ENCODE results near the gene MT1HL1. TPM values are rescaled to one million over a fixed set of nuclear protein-coding genes. Genes with fewer than 3 reads are reported as not detected.
"Not testable (repeated sequence)": the region's sequence is repeated elsewhere in the genome, so short reads cannot be mapped to it uniquely, and the experiment has no call there.

The MT1HL1 gene
- total and polyA plus RNA-seq, 2 experiments from 2014 or later: not detected

GRCh38 chr1:236978740-236979139 lies 25.5 kb downstream of the MT1HL1 start:
- no peak overlapping the region for H3K27ac ChIP-seq
- H3K27me3 ChIP-seq: no peaks in the 10 kb centered on the region
- no peak for DNase-seq (ENCODE audit: low read depth in 1 of 2, low spot score in 1 of 2)
- H3K9me3 ChIP-seq (ENCODE audit: low read depth): no peaks in the 10 kb centered on the region
- peaks cover 38% of the 10 kb centered on the region for H3K4me1 ChIP-seq (ENCODE audit: low read depth)
- H3K4me3 ChIP-seq: no peak overlapping the region
- H3K36me3 ChIP-seq: no peaks in the 10 kb centered on the region
- no peak for TF ChIP-seq CTCF (IDR thresholded peaks at IDR 0.05; ENCODE audit: low read depth, low read length)

- H3K4me1 ChIP-seq (ENCODE audit: low read depth): peaks cover 21% of the 10 kb centered on the region
- no peak overlapping the region for H3K27ac ChIP-seq
- H3K36me3 ChIP-seq: no peaks in the 10 kb centered on the region
- no peak overlapping the region for H3K4me3 ChIP-seq
- DNase-seq (ENCODE audit: low read depth in 1 of 2, low spot score in 1 of 2): peak in 1 of 2 donors; percentile 54
- TF ChIP-seq CTCF (IDR thresholded peaks at IDR 0.05; ENCODE audit: low read depth, low read length): no peak
- H3K9me3 ChIP-seq (ENCODE audit: low read depth): no peaks in the 10 kb centered on the region
- H3K27me3 ChIP-seq: no peaks in the 10 kb centered on the region
Measured at GRCh38 chr1:236975461-236975860, 28.8 kb downstream of the MT1HL1 start.

- H3K36me3 ChIP-seq; H3K27me3 ChIP-seq; DNase-seq (ENCODE audit: low read depth in 1 of 2, low spot score in 1 of 2); H3K4me3 ChIP-seq; H3K27ac ChIP-seq; H3K9me3 ChIP-seq (ENCODE audit: low read depth): not testable (repeated sequence)
- H3K4me1 ChIP-seq (ENCODE audit: low read depth): peaks cover 15% of the 10 kb centered on the region
Measured at GRCh38 chr1:236974025-236974424, 30.2 kb downstream of the MT1HL1 start.

- Histone ChIP-seq H3K4me3 (no peak overlapping the region), H3K36me3 (no peaks in the 10 kb centered on the region), H3K27ac (no peak overlapping the region), H3K9me3 (ENCODE audit: low read depth) (no peaks in the 10 kb centered on the region), H3K4me1 (ENCODE audit: low read depth) (no peaks in the 10 kb centered on the region), H3K27me3 (no peaks in the 10 kb centered on the region)
- TF ChIP-seq CTCF (IDR thresholded peaks at IDR 0.05; ENCODE audit: low read depth, low read length): no peak
- DNase-seq (ENCODE audit: low read depth in 1 of 2, low spot score in 1 of 2): no peak
Measured at GRCh38 chr1:236966636-236967035, 37.6 kb downstream of the MT1HL1 start.

- no peaks in the 10 kb centered on the region for H3K36me3 ChIP-seq
Measured at GRCh38 chr1:236963920-236964319, 40.3 kb downstream of the MT1HL1 start.

GRCh38 chr1:236959112-236959511 lies 45.1 kb downstream of the MT1HL1 start:
- no peaks in the 10 kb centered on the region for H3K27me3 ChIP-seq
- DNase-seq (ENCODE audit: low read depth in 1 of 2, low spot score in 1 of 2): no peak
- TF ChIP-seq CTCF (IDR thresholded peaks at IDR 0.05; ENCODE audit: low read depth, low read length): no peak
- H3K4me1 ChIP-seq (ENCODE audit: low read depth): no peaks in the 10 kb centered on the region
- no peak overlapping the region for H3K4me3 ChIP-seq
- H3K27ac ChIP-seq: no peak overlapping the region
- no peaks in the 10 kb centered on the region for H3K9me3 ChIP-seq (ENCODE audit: low read depth)
- no peaks in the 10 kb centered on the region for H3K36me3 ChIP-seq

More at GRCh38 chr1:236963920-236964319, 40.3 kb downstream of the MT1HL1 start:
- H3K4me1 ChIP-seq (ENCODE audit: low read depth): no peaks in the 10 kb centered on the region
- no peak overlapping the region for H3K27ac ChIP-seq
- H3K4me3 ChIP-seq: no peak overlapping the region
- H3K27me3 ChIP-seq: no peaks in the 10 kb centered on the region
- H3K9me3 ChIP-seq (ENCODE audit: low read depth): no peaks in the 10 kb centered on the region
- TF ChIP-seq CTCF (IDR thresholded peaks at IDR 0.05; ENCODE audit: low read depth, low read length): no peak
- no peak for DNase-seq (ENCODE audit: low read depth in 1 of 2, low spot score in 1 of 2)
